Suppressor macrophage treated with lipopolysaccharide for 4 hours (primary cell): ENCODE measurements around the gene CAMKV.
"Not testable (repeated sequence)": the region's sequence is repeated elsewhere in the genome, so short reads cannot be mapped to it uniquely, and the experiment has no call there.

Experiments used
- DNase-seq: peaks from one replicate; pipeline ENCODE4 v3.0.0-alpha.2; 2020

CAMKV gene

DNA sequence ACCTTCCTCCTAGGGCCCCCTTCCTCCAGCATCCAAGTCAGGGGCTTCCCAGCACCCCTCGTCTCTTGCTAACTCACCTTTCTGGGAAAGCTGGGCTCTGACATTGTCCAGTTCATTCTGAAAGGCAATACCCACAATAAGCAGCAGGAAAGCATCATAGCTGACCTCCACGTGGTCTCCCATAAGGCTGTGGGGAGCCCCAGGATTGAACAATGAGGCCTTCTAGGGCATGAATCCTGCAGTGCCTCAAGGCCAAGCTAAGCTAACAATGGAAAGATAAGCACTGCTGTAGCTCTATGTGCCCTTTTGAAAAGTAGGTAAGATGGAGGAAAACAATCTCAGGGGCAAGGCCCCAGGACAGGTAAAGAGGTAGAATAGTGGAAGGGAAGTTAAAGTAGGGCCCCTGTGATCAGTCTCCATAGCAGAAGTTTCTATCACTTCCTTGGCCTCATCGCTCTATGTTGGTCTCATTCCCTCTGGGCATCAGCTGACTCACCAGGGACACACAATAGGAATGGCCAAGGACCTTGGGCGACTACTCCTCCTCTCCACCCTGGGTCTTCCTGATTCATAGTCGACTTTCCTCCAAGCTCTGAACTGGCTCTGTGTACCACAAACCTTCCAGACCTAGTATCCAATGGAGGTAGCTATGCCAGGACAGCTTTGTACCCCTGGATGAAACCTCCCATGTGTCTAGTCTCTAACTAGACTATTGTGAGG lies 25.1 kb downstream of the CAMKV start:
- no peak for DNase-seq

- DNase-seq = no peak
These were observed 26.7 kb downstream of the CAMKV start for GRCh38 chr3:49842843-49843517.

DNA sequence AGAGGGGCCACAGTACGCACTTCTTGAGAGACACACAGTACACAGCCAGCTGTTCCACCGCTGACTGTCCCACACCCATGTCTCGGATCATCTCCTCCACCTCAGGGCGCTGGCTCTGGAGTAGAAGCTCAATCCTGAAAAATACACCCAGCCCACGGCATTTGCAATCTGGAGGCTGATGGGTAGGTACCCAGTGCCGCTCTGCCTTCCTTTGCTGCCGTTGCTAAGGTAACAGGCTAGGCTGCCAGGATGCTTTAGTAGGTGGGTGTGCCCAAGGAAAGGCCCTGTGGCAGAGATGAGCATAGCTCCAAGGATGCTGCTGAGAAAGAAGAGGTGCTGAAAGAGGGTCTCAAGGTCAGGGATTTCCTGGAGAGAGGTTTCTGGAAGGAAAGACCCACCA lies 27.9 kb downstream of the CAMKV start:
- DNase-seq = no peak

GRCh38 chr3:49841126-49841696 lies 28.5 kb downstream of the CAMKV start:
- no peak for DNase-seq

GRCh38 chr3:49840388-49840787 lies 29.3 kb downstream of the CAMKV start:
- DNase-seq = no peak

DNA sequence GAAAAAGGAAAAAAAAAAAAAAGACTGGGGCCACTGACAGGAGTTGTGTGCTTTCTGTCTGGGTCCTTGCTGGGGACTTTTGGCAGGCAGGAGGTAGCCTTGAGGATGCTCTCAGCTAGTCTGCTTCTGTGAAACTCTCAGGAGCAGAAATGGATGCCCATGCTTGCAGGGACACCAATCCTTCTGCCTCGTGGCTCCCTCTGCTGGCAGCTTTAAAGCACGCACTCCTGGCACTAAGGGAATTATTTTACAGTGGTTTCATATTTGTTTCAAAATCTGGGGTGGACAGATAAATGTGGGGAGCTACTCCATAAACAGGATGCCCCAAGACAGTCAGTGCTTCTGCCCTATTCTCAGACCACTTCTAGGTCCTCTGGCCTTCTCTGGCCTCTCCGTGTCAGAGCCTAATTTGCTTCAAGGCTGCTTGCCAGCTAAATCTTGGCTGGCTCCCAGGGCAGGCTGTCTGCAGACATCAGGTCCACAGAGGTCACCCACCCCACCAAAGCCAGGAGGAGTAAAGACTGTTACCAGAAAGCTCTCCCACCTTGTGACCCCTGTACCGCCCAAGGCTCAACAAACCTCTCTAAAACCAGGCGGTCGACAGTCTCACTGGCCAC lies 30.4 kb downstream of the CAMKV start:
- peak; percentile 88 for DNase-seq

DNA sequence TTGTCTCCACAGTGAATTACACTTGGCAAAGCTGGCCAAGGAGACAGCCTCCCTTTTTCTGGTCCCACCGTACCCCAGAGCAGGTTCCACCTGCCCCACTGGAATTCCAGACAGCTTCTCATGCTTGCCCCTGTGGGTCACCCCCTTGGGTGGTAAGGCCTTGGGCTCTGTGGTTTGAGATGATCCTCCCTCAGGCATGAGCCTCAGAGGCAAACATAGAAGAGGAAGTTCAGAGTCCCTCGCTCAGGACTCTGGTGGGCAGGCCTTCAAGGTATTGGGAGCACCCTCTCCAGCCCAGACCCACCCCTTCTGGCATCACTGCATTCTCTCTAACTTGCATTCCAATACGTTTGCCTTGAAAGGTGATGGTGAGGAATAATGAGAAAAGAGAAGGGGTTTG lies 38.4 kb downstream of the CAMKV start:
- DNase-seq = no peak

GRCh38 chr3:49826016-49826415 lies 43.7 kb downstream of the CAMKV start:
- no peak for DNase-seq

- not testable (repeated sequence) for DNase-seq
These were observed 46.6 kb downstream of the CAMKV start for GRCh38 chr3:49823131-49823530.

- DNase-seq = peak; percentile 90
These were observed 56.1 kb downstream of the CAMKV start, which contains the start of gene UBA7 for GRCh38 chr3:49813497-49814174. UBA7 (minus strand) TSS chr3:49813953; CDS start chr3:49813787, 166 bp downstream.

DNA sequence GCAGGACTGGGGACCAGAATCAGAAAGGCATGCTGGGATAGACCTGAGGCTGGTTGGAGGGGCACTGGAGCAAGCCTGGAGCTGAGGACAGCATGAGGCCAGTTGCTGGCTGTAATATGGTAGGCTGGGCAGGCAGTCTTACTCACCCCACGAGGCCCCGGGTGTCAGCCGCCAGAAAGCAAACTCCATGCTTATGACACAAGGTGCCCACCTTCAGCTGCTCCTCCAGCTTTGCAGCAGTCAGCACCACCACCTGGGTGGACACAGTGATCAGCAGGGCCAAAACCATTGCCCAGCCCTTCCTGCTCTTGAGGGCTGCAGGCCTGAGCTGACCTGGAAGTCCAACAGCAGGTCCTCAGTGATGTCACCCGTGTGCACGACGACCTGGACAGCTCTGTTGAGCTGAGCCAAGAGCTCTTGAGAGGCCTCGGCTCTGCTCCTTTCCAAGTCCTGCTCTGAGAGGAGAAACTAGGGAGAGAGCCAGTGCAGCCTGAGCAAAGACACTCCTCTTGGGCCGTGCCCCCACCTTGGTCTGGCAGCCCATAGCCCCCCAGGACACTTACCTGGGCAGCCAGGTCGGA lies 56.7 kb downstream of the CAMKV start:
- no peak for DNase-seq
